ENCODE measurements around the gene NPBWR2.

DNA sequence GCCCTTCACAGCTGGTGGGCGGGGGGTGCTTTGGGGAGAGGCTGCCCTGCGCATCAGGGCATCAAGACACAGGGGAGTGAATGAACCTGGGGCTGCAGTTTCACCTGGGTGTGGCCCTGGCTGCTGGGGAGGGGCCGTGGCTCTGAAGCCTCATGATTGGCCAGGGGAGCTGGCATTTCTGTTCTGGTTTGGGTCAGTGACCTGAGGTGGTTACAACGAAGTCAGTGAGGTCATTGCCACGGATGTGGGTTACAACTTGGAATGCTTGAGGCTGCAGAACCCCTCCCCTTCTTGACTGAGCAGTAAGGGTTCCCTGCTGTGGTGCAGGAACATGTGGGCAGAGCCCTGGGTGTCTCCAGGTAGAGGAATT is 41.4 kb downstream of the NPBWR2 start:
- TF ChIP-seq, protein P1, sequence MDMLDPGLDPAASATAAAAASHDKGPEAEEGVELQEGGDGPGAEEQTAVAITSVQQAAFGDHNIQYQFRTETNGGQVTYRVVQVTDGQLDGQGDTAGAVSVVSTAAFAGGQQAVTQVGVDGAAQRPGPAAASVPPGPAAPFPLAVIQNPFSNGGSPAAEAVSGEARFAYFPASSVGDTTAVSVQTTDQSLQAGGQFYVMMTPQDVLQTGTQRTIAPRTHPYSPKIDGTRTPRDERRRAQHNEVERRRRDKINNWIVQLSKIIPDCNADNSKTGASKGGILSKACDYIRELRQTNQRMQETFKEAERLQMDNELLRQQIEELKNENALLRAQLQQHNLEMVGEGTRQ (CRISPR knock-in tag; IDR thresholded peaks at IDR 0.05), result no peak
- TF ChIP-seq ELF4 (CRISPR knock-in tag; IDR thresholded peaks at IDR 0.05; ENCODE audit: low read depth), result no peak
- TF ChIP-seq, protein P2, sequence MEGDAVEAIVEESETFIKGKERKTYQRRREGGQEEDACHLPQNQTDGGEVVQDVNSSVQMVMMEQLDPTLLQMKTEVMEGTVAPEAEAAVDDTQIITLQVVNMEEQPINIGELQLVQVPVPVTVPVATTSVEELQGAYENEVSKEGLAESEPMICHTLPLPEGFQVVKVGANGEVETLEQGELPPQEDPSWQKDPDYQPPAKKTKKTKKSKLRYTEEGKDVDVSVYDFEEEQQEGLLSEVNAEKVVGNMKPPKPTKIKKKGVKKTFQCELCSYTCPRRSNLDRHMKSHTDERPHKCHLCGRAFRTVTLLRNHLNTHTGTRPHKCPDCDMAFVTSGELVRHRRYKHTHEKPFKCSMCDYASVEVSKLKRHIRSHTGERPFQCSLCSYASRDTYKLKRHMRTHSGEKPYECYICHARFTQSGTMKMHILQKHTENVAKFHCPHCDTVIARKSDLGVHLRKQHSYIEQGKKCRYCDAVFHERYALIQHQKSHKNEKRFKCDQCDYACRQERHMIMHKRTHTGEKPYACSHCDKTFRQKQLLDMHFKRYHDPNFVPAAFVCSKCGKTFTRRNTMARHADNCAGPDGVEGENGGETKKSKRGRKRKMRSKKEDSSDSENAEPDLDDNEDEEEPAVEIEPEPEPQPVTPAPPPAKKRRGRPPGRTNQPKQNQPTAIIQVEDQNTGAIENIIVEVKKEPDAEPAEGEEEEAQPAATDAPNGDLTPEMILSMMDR (IDR thresholded peaks at IDR 0.05), result no peak
- no peak for TF ChIP-seq NFYB (CRISPR knock-in tag; conservative IDR thresholded peaks at IDR 0.05; ENCODE audit: low read depth)

Data from WTC11 (cell line).